ENCODE results near the gene POLR3A.

POLR3A gene

GRCh38 chr10:78047314-78047891 lies 18.1 kb upstream of the POLR3A start:
- DNase-seq (ENCODE audit: low read depth, low spot score) = no peak
- no peak overlapping the region for H3K27ac ChIP-seq

GRCh38 chr10:78046711-78047269 lies 17.5 kb upstream of the POLR3A start:
- DNase-seq (ENCODE audit: low read depth, low spot score) = no peak
- no peak overlapping the region for H3K27ac ChIP-seq

GRCh38 chr10:78045856-78046255 lies 16.5 kb upstream of the POLR3A start:
- DNase-seq (ENCODE audit: low read depth, low spot score) = no peak
- H3K27ac ChIP-seq = no peak overlapping the region

GRCh38 chr10:78045237-78045636 lies 15.9 kb upstream of the POLR3A start:
- no peak overlapping the region for H3K27ac ChIP-seq
- no peak for DNase-seq (ENCODE audit: low read depth, low spot score)

DNA sequence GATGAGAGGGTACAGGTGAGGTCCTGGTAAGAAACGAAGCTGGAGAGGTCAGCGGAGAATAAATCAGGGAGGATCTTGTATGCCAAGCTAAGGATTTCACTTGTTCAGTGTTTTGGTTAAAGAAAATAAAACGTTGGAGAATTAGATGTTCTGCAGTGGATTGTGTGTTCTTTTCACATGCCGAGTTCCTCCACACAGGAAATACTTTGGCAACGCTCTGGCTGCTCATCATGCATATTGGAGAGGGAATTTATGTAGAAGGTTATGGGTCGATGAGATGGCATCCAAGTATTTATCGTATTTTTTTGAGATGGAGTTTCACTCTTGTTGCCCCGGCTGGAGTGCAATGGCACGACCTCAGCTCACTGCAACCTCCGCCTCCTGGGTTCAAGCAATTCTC lies 15.4 kb upstream of the POLR3A start:
- DNase-seq (ENCODE audit: low read depth, low spot score) = no peak

GRCh38 chr10:78044179-78044578 lies 14.9 kb upstream of the POLR3A start:
- no peak overlapping the region for H3K27ac ChIP-seq
- no peak for DNase-seq (ENCODE audit: low read depth, low spot score)

More for the DNA sequence above, 15.4 kb upstream of the POLR3A start:
- no peak overlapping the region for H3K27ac ChIP-seq

- no peak overlapping the region for H3K27ac ChIP-seq
- DNase-seq (ENCODE audit: low read depth, low spot score) = no peak
Measured at GRCh38 chr10:78042752-78043104, 13.4 kb upstream of the POLR3A start.

- no peak for DNase-seq (ENCODE audit: low read depth, low spot score)
- no peak overlapping the region for H3K27ac ChIP-seq
Measured at GRCh38 chr10:78042058-78042751, 12.9 kb upstream of the POLR3A start.

DNA sequence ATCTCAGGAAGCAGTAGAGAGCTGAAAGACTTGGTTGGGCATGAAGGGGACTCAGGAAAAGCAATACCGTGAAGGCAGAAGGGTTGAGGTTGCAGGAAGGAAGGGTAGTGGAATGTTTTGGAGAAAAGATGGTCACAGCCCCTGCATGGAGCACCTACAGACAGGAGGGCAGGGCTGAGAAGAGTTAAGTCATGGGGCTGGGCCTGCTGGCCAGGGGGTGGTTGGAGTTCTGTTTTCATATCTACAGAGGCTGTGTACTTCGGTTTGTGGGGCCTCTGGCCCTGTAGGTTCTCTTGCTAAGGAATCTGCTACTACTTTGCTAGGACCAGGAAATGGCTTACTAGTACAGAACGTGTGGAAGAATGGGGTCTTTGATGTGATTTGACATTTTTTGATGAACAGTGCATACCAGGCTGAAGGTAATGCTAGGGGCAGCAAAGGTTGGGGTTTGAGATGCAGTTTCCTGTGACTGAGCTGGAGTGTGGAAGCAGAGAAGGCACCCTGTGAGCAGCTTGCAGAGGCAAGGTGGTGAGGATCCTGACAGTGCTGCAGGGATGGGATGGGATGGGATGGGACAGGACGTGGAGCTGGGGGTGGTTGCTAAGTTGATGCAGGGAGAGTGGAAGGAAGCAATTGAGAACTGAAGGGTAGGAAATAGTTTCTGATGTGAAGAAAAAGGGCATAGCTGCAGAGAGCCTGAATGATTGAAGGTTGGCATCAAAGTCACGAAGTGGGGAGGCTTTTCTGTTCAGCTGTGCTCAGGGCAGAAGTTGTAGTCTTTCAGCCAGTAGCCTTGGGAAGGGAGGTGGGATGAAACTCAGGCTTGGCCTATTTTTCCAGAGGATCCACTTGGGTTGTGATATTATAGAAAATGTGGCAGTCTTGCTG lies 12.1 kb upstream of the POLR3A start:
- H3K27ac ChIP-seq = no peak overlapping the region
- DNase-seq (ENCODE audit: low read depth, low spot score) = no peak

GRCh38 chr10:78039743-78040142 lies 10.4 kb upstream of the POLR3A start:
- DNase-seq (ENCODE audit: low read depth, low spot score) = no peak
- no peak overlapping the region for H3K27ac ChIP-seq

DNA sequence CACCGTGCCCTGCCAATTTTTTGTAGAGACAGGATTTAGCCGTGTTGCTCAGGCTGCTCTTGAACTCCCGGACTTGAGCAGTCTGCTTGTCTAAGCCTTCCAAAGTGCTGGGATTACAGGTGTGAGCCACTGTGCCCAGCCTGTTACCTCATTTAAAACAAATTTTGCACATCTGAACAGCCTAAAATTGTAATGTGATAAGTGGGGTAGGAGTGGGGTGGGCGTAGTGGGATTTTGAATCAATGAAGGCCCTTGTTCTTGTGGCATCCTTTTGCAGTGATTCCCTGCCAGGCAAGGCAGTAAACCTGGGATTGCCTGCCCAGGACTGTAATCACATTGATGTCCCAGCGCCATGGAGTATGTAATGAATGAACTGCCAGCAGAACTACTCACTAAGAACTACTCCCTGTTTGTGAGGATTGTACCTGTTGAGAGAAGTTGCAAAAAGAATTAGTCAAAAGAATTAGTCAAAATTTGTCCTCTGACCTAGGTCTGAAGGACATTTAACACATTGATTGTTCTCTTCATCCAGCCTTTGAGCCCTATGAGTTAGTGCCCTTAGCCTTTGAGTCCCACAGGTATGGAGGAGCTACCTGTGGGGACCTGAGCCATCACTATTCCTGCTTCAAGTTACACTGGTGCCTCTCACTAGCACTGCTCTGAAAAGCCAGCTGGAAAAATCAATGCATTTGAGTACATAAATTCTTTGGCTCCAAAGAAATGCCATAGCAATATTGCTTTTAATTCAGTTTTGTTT lies 9.7 kb upstream of the POLR3A start:
- H3K27ac ChIP-seq = peak overlapping the region; percentile 83
- DNase-seq (ENCODE audit: low read depth, low spot score) = no peak

DNA sequence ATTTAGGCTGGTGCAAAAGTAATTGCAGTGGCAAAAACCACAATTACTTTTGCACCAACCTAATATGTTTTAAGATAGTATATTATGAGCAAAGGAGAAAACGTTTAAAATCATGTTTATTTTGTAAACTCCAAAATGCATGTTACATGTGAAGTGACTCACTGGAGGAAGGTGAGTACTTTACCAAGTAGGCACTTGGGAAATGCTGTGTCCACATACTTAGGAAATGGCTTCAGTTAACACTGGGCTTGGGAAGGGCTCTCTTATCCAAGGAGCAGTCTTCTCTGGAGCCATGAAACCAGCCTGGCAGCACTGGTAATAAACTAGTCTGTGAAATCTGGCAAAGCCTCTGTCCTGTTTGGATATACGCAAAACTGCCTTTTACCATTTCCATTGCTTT lies 8.8 kb upstream of the POLR3A start:
- DNase-seq (ENCODE audit: low read depth, low spot score) = no peak
- peak overlapping the region; percentile 83 for H3K27ac ChIP-seq

DNA sequence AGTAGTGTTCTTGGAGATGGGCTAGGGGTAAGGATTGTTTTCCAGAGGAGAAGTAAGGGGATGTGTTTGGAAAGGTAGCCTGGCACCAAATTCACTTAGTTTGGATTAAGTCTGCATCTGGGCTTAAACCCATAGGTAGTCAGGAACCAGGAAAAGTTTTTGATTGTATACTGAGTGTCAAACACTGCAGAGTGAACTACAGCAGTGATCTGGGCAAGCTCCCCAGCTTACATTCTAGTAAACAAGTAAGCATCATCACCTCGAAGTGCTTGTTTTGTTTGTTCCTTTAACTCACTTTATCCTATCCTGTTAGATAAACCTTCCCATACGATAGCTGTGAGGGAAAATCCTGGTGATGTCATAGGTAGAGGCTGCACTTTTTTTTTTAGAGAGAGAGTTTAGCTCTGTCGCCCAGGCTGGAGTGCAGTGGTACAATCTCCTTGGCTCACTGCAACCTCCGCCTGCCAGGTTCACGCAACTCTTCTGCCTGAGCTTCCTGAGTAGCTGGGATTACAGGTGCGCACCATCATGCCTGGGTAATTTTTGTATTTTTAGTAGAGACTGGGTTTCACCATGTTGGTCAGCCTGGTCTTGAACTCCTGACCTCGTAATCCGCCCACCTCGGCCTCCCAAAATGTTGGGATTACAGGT lies 6.7 kb upstream of the POLR3A start:
- DNase-seq (ENCODE audit: low read depth, low spot score) = no peak
- peak overlapping the region; percentile 83 for H3K27ac ChIP-seq

DNA sequence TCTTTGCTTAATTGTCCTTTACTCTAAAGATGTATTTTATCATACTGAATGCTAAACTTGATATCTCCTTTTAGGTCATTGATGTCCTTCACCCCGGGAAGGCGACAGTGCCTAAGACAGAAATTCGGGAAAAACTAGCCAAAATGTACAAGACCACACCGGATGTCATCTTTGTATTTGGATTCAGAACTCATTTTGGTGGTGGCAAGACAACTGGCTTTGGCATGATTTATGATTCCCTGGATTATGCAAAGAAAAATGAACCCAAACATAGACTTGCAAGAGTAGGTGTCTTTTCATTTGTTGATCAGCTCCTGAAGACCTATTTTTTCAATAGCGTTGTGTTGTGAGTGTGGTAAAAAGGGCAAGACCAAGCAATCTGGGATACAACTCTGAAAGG lies 6.1 kb upstream of the POLR3A start:
- DNase-seq (ENCODE audit: low read depth, low spot score) = no peak
- H3K27ac ChIP-seq = peak overlapping the region; percentile 83

DNA sequence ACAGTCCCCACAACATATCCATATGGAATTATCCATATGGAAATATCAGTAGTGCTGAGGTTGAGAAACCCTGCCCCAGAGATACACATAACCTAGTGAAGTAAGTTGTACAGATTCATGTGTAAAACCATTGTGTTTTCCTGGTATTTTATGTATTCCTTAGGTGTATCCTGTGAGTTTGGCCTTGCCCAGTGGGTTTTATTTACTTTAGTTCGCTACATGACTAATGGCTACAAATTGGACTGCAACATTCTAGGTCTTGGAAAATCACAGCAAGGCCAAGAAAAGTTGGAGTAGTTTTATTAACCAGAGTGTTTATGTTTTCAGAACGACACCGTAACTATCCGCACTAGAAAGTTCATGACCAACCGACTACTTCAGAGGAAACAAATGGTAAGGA lies 5.7 kb upstream of the POLR3A start:
- DNase-seq (ENCODE audit: low read depth, low spot score) = no peak
- peak overlapping the region; percentile 83 for H3K27ac ChIP-seq

DNA sequence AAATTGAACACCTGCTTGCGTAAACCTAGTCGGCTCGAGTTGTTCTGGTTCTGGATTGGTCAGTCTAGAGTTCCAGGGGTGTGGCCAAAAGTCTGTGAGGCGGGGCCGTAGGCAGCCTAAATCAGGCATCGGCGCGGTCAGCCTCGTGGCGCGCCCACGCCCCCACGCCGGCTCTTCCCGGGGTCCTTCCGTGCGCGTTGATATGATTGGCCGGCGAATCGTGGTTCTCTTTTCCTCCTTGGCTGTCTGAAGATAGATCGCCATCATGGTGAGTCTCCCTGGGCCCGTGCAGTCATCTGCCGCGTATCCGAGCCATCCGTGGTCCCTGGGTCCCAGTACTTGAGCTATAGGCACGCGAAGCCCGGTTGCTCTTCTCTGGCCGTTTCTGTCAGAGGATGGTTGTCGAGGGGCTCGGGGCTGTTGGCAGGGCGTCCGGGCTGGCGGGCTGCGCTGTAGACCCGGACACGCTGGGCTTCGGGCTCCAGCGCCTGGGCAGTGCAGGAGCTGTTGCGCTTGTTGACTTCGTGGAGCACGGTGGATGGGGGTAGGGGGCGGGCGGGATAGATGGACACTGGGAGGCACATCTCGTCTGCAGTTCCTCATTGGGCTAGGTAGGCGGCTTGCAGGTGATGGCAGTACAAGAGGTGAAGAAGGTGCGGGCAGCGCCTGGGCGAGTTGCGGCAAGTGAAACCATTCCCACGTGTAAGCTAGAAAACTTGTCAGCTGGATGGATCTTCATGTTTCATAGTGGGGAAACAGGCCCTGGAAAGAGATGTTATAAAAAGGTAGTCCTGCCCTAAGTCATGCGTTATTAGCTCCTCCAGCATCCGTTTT lies 4.5 kb upstream of the POLR3A start, which contains the start of gene RPS24:
Gene RPS24 (plus strand): TSS at position 227 of the 834 bp plus-strand sequence. CDS start 39 bp downstream, at position 266.
- peak; percentile 84 for DNase-seq (ENCODE audit: low read depth, low spot score)

DNA sequence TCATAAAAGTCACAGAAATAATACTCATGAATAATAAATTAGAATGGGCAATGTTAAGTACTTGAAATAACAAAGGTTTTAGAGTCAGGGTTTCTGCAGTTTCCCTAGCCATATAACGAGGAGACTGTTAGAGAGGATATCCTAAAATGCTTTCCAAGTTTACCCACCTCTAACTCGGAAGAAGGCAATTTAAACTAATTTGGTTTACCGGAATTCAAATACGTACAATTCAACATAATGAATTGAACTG lies 4.0 kb upstream of the POLR3A start:
- no peak for DNase-seq (ENCODE audit: low read depth, low spot score)
- H3K27ac ChIP-seq = peak overlapping the region; percentile 83

More for the DNA sequence above, 4.5 kb upstream of the POLR3A start, which contains the start of gene RPS24:
- peak within 1 kb of the TSS; percentile 83 for H3K27ac ChIP-seq

GRCh38 chr10:78028438-78029268 lies 662 bp downstream of the POLR3A start:
- DNase-seq (ENCODE audit: low read depth, low spot score) = no peak
- H3K27ac ChIP-seq = peak overlapping the region; percentile 59

Data from epithelial cell of prostate (primary cell).